HG02870 (cell line): Measurements from ENCODE around the gene DDB1.
"Not testable (repeated sequence)": the region's sequence is repeated elsewhere in the genome, so short reads cannot be mapped to it uniquely, and the experiment has no call there.

ENCODE experiments used
- ATAC-seq: cut with Tn5 transposase; IDR thresholded peaks from one replicate; pipeline ENCODE4 v1.9.1; 2021; ENCODE audit warnings: mild to moderate bottlenecking, moderate library complexity; ENCODE audit not compliant: unreplicated experiment

The DDB1 gene

DNA sequence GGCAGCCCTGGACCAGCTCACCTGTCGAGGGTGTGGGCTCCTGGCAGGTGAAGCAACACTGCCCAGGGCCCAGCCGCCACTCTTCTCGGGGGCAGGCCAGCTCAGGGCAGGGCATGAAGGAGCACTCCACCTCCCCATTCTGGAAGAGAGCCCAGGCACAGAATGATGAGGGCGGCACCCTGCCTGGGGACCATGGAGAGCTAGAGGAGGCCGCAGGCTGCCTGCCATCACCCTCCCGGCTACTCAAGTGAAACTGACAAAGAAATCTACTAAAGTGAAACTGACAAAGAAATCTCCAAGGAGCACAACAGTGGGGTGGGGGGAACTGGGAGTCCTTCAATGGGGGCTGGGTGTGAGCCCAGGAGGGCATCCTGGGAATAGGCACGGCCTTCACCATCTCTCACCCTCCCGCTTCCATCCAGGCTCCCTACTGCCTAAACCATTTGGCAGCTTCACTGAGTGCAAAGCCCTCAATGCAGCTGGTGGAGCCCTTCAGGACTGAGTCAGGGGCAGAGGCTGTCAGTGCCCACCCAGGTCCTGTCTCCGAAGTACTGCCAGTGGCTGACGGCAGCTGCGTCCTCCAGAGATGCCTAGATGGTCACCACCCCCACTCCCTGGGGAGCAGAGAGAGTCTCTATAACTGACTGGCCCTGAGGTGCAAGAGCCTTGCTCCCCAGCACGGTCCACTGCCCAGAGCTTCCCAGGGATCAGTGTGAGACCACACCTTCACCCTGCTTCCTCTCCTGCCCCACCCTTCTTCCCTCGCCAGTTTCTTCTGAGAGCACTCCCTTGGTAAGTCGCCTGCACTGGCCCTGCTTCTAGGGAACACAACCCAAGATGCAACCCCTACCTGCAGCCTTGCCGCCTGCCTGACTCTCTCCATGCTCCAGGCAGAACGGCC is 59.5 kb downstream of the DDB1 start:
- ATAC-seq = no peak

DNA sequence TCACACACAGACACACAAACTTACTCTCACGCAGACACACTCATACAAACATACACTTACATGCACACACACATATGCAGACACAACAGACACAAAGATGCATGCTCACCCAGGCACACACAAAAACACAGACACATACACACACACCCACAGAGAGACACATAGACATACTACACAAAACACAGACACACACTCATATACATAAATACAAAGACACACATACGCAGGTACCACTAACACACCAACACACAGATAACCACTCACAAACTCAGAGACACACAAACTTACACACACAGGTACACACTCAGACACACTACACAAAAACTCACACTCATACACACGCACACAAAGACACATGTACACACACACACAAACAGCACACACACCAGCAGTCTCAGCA is 60.2 kb downstream of the DDB1 start:
- no peak for ATAC-seq

DNA sequence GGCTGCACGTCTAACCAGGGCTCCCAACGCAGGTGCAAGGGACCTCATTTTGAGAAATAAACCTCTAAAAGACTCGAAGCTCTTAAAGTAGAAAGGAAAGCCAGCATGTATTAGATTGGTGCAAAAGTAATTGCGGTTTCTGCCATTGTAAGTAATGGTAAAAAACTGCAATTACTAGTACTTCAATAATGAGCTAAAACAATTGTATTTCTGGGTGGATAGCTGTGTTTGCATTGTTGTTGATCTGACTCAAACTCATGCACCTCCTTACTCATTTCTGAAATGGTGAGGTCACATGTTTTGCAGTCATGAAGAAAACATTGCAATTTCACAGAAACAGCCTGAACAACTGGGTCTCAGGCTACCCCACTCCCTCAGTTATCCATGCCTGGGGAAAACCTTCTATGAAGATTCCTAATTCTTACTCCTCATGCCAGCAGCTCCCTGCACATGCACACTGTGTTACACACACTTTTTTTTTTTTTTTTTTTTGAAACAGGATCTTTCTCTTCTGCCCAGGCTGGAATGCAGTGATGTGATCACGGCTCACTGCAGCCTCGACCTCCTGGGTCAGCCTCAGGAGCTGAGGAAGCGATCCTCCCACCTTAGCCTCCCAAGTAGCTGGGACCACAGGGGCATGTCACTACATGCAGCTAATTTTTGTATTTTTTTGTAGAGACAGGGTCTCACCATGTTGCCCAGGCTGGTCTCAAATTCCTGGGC is 62.4 kb downstream of the DDB1 start:
- no peak for ATAC-seq

DNA sequence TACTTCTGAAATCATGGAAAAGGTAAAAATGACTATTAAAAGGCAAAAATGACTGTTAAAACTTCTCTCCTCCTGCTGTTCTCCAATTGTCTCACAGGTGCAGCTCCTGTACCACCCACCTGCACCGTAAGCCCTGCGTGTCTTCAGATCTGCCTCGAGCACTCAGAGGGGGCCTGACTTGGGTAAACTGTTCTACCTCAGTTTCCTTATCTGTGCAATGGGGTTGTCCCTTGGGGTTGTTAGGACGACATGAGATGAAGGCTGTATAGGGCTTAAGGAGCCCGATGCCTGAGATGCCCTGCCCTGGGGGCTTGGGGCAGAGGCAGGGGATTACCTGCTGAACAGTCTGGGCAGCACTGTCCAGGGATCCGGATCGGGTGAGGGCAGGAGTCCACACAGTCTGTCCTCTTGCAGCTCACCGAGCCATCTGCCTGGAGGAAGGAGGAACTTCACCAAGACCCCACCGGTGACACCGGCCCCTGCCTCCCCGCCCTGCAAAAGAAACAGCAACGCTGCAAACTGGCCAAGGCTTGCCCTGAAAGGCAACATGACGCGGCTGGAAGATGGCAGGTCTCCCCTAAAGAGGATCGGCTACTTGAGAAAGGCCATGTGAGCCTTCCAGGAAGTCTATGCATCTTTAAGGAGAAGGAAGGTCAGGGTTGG is 64.2 kb downstream of the DDB1 start:
- no peak for ATAC-seq

DNA sequence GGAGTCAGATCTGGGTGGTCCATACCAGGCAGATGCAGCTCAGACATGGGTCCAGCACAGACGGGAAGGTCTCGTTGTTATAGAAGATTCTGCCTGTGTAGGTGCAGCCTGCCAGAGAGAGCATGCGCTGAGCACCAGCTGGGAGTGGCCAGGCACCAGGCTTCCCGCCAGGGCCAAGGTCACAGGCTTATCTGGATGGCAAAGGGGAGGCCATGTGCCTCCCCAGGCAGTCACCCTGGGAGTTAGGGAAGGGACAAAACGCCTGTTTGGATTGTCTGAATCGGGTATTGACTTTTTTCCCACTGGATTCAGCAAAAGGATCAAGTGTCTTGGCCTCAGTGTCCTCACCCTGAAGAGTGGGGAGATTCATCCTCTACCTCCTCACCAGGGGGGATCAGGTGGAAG is 65.5 kb downstream of the DDB1 start:
- ATAC-seq = no peak

DNA sequence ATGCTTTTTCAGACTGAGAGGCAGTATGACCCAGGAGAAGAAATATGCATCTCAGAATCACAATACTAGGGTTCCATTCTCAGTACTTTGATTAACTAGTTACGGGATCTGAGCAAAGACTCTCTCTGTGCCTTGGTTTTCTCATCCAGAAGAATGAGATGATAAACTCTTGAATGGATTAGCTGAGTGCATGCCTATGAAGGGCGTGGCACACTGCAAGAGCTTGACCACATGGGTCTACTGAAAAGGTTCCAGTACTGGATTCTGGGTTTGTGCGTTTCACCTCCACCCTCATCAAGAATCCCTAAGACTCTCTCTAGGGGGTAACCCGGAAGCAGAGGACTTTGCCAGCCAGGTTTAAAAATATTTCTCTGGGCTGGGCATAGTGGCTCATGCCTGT is 66.3 kb downstream of the DDB1 start:
- ATAC-seq = no peak

DNA sequence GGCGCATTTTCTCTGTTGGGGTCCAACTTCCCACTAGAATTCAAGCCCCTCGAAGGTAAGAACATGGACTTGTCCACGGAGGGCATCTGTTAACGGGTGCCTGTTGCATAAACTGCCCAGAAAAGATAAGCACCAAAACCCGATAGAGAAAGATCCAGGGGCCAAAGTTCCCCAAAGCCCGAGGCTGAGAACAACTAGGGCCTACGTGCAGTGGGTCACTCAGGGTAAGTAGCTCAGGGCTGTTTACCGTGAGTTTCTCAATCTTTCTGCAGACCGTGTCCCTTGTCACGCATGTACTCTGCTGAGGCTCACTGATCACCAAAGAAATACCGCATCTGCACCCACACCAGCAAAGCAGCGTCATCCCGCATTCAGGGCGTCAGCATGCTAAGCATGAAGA is 67.5 kb downstream of the DDB1 start:
- no peak for ATAC-seq

DNA sequence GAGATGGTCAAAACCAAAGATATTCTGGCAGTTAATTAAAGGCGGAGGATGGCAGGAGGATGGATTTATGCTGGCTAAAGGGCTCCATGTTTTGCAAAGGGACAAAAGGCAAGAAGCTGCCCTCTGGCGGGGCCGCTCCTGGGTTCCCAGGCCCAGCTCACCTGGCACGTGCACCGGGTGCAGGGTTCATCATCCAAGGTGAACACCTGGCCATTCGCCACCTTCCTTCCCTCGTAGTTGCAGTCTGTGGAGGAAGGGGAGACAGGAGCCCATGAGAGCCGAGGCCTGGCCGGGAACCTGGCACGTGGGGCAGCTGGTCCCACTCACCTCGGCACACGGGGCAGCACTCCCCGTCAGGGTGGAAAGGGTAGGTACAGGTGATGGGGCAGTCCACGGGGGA is 68.1 kb downstream of the DDB1 start:
- no peak for ATAC-seq

DNA sequence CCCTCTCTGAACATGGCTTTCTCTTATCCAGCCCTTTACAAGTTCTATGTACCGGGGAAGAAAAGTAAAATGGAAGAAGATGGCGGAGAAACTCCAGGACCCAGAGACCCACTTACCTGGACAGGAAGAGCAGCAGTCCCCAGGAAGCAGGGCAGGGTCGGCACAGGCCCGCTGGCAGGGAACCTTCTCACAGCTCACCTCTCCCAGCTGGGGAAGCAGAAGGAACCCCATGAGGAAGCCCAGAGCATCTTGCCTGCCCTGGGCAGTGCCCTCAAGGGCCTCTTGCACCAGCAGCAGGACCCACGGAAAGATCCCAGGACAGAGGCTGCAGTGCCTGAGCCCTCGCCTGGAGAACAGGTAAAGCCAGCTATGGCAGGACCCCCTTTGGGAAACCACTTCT is 68.5 kb downstream of the DDB1 start:
- no peak for ATAC-seq

DNA sequence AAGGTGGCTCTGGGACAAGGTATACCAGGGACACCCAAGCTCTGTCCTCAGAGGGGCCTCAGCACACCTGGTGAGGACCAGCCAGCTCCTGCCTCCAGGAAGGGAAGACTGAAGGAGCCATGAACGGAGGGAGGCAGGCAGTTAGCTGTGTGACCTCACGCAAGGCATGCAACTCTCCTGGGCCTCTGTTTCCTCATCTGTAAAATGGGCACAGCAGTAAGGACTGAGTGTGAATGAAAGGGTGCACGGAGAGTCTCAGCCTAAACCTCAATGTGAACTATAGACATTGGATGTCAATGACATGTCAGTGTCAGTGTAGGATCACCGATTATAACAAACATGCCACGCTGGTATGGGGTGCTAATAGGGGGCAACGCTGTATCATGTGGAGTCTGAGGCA is 73.5 kb downstream of the DDB1 start:
- ATAC-seq = no peak

DNA sequence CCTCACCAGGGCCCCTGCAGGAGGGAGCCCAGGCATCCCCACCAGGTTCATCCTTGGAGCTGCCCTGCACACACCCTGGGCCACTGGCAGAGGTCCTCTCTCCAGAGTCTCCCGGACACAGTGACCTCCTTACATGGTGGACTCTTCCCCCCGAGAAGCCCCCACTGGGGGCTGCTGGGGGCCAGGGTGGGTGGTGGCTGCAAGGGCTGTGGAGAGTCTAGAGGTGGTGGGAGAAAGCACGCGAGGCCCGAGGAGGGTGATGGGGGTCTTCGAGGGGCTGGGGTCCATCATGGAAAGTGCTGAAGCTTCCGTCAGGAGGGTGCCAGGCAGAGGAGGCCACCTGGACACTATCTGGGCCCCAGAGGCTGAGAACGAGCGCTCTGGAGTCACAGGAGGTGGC is 74.4 kb downstream of the DDB1 start:
- ATAC-seq = no peak

DNA sequence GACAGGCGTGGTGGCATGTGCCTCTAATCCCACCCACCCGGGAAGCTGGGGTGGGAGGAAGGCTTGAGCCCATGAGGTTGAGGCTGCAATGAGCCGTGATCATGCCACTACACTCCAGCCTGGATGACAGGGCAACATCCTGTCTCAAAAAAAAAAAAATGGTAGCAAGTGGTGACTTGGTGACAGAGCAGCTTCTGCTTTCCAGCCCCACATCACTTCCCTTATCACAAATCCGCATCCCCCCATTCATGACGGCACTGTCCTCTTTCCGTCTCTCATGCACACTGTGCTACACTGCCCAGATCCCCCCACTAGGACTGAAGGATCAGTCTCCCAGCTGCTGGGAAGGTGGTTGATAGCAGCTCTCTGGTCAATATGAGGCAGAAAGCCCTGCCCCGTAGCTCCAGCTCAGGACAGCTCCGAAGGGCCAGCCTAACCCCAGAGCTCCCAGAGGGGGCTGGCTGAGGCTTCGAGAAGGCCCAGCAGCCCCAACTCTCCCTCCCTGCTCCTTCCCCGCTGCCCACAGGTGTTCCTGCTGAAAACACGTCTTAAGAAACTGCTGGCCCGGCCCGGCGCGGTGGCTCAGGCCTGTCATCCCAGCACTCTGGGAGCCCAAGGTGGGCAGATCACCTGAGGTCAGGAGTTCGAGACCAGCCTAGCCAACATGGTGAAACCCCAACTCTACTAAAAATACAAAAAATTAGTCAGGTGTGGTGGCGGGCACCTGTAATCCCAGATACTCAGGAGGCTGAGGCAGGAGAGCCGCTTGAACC is 76.0 kb downstream of the DDB1 start:
- no peak for ATAC-seq

DNA sequence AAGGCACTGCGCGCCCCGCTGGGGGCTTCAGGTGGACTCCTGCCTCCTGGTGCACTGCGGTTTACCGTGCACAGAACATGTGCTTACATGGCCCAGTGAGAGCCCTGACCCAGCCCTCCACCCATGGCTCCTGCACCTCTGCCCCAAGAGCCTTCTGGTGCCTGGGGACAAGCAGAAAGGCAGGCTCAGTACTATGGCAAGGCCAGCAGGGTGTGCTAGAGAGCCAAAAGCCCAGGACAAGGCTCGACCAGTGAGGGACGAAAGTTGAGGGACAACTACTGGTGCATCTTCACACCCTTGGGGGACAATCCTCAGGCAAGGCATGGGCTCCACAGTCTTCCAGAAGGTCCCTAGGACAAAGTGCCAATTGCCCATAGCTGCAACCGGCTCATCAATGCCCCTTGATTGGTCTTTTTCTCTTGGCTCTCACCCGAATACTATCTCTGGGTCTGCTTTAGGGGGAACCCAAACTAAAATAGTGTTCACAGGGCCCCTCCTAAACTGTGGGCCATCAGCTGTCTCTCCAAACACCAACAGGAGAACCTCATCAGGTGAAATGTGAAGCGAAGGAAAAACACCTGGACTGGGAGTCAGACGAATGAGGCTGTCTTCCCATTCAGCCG is 78.4 kb downstream of the DDB1 start:
- peak; percentile 74 for ATAC-seq

DNA sequence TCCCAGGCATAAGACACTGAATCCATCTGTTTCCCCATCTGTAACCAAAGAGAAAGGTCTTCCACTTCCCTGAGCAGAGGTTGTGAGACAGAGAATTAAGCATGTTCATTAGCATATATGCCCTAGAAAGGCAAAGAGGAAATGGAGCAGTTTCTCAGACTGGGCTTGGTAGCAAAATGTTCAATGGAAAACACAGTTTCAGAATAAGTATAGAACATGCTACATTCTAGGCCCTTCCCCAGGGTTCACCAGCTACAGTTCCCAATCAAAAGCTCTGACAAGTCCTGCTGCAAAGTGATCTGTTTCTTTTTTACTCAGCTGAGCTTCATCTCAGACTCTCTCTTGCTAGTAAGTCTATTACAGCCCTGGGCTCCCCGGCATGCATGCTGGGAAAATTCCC is 80.6 kb downstream of the DDB1 start:
- ATAC-seq = peak; percentile 46

DNA sequence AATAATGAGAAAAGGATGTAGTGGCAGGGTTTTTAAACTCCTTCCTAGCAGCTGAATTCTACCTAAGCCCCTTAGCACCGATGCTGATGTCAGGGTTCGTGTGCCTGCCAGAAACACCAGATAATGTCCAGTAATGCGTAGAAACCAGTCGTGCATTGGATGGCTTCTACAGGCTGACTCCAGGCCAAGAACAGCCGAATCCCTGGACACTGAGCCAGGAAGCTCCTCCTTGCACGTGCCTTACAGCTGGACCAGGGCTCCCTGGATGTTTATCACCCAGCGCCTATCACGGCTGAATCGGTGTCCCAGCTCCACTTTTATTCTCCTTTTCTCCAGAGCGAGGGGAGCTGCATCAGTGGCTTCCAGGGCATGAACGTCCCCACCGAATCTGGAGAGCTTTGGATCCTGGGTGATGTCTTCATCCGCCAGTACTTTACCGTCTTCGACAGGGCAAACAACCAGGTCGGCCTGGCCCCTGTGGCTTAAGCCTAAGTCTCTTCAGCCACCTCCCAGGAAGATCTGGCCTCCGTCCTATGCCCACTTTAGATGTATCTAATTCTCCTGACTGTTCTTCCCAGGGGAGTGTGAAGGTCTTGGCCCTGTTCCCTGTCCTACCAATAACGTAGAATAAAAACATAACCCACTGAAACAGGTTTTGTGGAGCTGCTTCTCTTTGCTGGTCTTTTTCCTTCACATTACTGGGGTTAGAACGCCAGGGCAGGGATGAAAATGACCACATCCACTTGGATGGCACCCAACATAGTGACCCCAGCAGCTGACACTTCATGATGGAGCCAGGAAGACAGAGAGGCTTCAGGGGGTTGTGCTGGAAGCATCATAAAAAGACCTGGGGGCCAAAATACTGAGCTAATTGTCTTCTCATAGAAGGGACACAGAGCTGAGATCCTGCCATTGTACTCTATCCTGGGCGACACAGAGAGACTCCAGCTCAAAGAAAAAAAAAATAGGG is 81.8 kb downstream of the DDB1 start:
- not testable (repeated sequence) for ATAC-seq
